OCI-LY1 (cell line): ENCODE results near the gene MAP3K20.
"Not testable (repeated sequence)": the region's sequence is repeated elsewhere in the genome, so short reads cannot be mapped to it uniquely, and the experiment has no call there.

Experiments
- H2AFZ ChIP-seq: fragments of 200-600 bp; sonication (generic), shearing (Covaris generic); 2 replicates; pipeline ENCODE4 v1.6.0; 2014; ENCODE audit warnings: antibody characterized with exemption, mild to moderate bottlenecking, low read length
- H3F3A ChIP-seq: fragments of 200-600 bp; sonication (generic), shearing (Covaris generic); 2 replicates; pipeline ENCODE4 v1.6.0; 2014; ENCODE audit warnings: mild to moderate bottlenecking, antibody characterized with exemption, low read length, moderate library complexity; ENCODE audit not compliant: insufficient read depth
- H3K27ac ChIP-seq: fragments of 200-600 bp; sonication (generic); 2 replicates; pipeline ENCODE4 v1.5.1; 2014; ENCODE audit warnings: low read length, mixed run types, mild to moderate bottlenecking, low read depth; ENCODE audit not compliant: poor library complexity, severe bottlenecking
- H3K27me3 ChIP-seq: fragments of 200-600 bp; sonication (generic); 2 replicates; pipeline ENCODE4 v1.6.0; 2014; ENCODE audit warnings: antibody characterized with exemption, mild to moderate bottlenecking, low read length, moderate library complexity; ENCODE audit not compliant: insufficient read depth
- H3K36me3 ChIP-seq: fragments of 200-600 bp; sonication (generic); 2 replicates; pipeline ENCODE4 v1.6.1; 2014; ENCODE audit warnings: mild to moderate bottlenecking, antibody characterized with exemption, low read length, moderate library complexity, mixed read lengths; ENCODE audit not compliant: insufficient read depth
- H3K4me1 ChIP-seq: fragments of 200-600 bp; sonication (generic); 2 replicates; pipeline ENCODE4 v1.5.1; 2014; ENCODE audit warnings: mild to moderate bottlenecking, low read length, moderate library complexity; ENCODE audit not compliant: insufficient read depth, severe bottlenecking
- H3K4me2 ChIP-seq: fragments of 200-600 bp; sonication (generic), shearing (Covaris generic); 2 replicates; pipeline ENCODE4 v1.6.1; 2014; ENCODE audit warnings: low read length
- H3K4me3 ChIP-seq: fragments of 200-600 bp; sonication (generic); 2 replicates; pipeline ENCODE4 v1.5.1; 2014; ENCODE audit warnings: low read length, low read depth, mild to moderate bottlenecking, mixed read lengths; ENCODE audit not compliant: poor library complexity, severe bottlenecking
- H3K79me2 ChIP-seq: fragments of 200-600 bp; shearing (Covaris generic); 2 replicates; pipeline ENCODE4 v1.6.1; 2016; ENCODE audit warnings: mixed run types, low read length, mixed read lengths; ENCODE audit not compliant: insufficient read depth
- H3K9ac ChIP-seq: fragments of 200-600 bp; sonication (generic), shearing (Covaris generic); 2 replicates; pipeline ENCODE4 v1.6.1; 2014; ENCODE audit warnings: mild to moderate bottlenecking, low read length, mixed read lengths
- H3K9me2 ChIP-seq: fragments of 200-600 bp; sonication (generic), shearing (Covaris generic); 2 replicates; pipeline ENCODE4 v1.6.1; 2014; ENCODE audit warnings: low read depth, mild to moderate bottlenecking, low read length, mixed read lengths
- H3K9me3 ChIP-seq: fragments of 200-600 bp; shearing (Covaris generic); 2 replicates; pipeline ENCODE4 v1.6.1; 2014; ENCODE audit warnings: low read length, mixed read lengths
- H4K20me1 ChIP-seq: fragments of 200-600 bp; sonication (generic), shearing (Covaris generic); 2 replicates; pipeline ENCODE4 v1.6.0; 2016; ENCODE audit warnings: mild to moderate bottlenecking, low read length; ENCODE audit not compliant: insufficient read depth
- EZH2 ChIP-seq: fragments of 200-600 bp; sonication (generic), shearing (Covaris generic); IDR thresholded peaks from 2 replicates; pipeline ENCODE4 v1.8.0; 2017; ENCODE audit warnings: borderline replicate concordance, mixed run types, mild to moderate bottlenecking, antibody characterized with exemption, low read length, moderate library complexity, mixed read lengths
- TF ChIP-seq, protein P1 (sequence below): fragments of 200-600 bp; sonication (generic), shearing (Covaris generic); IDR thresholded peaks from 2 replicates; pipeline ENCODE4 v1.5.1; 2017; ENCODE audit warnings: mild to moderate bottlenecking, antibody characterized with exemption, low read length, moderate library complexity, mixed read lengths

Gene MAP3K20

DNA sequence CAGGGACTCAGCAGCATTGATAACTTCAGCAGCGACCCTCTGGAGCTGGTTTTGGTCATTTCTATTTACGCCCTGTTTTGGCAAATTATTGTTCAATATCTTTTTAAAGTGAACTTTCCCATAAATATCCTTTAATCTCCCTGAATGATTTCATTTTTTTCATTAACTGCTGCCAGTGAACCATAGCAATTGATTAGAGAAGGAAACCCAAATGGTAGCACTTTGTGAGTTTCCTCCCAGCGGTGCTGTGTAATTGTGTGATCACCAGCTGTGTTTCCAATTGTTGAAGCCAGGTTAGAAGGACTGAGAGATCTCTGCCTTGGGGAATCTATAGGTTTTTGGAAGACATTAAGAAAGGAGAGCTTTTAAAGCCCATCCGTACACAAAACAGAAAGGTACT lies 16.3 kb downstream of the MAP3K20 start:
- Histone ChIP-seq H3K9me3 (no peaks in the 10 kb centered on the region), H3K79me2 (no peaks in the 10 kb centered on the region), H4K20me1 (no peaks in the 10 kb centered on the region), H2AFZ (no peak overlapping the region), H3K4me1 (no peaks in the 10 kb centered on the region), H3K27me3 (no peaks in the 10 kb centered on the region), H3K27ac (no peak overlapping the region), H3K4me3 (no peak overlapping the region), H3K9me2 (no peaks in the 10 kb centered on the region), H3K9ac (no peak overlapping the region), H3K36me3 (no peaks in the 10 kb centered on the region), H3F3A (no peaks in the 10 kb centered on the region), H3K4me2 (no peak overlapping the region)
- no peak for TF ChIP-seq EZH2
- TF ChIP-seq, protein P1, sequence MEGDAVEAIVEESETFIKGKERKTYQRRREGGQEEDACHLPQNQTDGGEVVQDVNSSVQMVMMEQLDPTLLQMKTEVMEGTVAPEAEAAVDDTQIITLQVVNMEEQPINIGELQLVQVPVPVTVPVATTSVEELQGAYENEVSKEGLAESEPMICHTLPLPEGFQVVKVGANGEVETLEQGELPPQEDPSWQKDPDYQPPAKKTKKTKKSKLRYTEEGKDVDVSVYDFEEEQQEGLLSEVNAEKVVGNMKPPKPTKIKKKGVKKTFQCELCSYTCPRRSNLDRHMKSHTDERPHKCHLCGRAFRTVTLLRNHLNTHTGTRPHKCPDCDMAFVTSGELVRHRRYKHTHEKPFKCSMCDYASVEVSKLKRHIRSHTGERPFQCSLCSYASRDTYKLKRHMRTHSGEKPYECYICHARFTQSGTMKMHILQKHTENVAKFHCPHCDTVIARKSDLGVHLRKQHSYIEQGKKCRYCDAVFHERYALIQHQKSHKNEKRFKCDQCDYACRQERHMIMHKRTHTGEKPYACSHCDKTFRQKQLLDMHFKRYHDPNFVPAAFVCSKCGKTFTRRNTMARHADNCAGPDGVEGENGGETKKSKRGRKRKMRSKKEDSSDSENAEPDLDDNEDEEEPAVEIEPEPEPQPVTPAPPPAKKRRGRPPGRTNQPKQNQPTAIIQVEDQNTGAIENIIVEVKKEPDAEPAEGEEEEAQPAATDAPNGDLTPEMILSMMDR, result no peak

DNA sequence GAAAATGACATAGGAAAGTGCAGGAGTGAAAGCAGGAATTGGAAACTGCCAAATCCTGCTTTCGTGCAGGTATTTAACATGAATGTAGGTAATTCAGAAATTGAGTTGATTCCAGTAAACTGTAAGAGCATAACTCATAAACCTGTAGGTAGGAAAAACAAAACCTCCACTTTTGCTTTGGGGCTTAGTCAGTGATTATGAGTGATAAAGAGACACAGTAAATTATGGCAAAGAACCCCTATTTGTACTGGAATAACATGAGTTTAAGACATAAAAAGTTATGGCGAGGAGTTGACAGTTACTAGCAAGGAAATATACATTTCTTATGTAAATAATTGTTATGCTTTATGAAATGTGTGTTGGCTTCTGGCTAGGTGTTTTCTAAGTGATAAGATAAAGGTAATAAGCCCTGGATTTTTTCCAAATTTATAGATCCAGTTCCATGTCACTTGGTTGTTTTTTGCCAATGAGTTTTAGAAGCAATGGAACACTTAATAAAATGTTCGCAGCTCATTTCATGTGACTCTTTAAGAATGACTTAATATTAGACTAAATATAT lies 17.3 kb downstream of the MAP3K20 start:
- no peak overlapping the region for H3K4me3 ChIP-seq
- no peaks in the 10 kb centered on the region for H3K27me3 ChIP-seq
- no peaks in the 10 kb centered on the region for H3K4me1 ChIP-seq
- H3F3A ChIP-seq, result no peaks in the 10 kb centered on the region
- TF ChIP-seq, protein P1, result no peak
- no peak for TF ChIP-seq EZH2
- no peak overlapping the region for H3K27ac ChIP-seq
- no peak overlapping the region for H2AFZ ChIP-seq
- H4K20me1 ChIP-seq, result no peaks in the 10 kb centered on the region
- no peaks in the 10 kb centered on the region for H3K9me2 ChIP-seq
- no peak overlapping the region for H3K9ac ChIP-seq
- H3K36me3 ChIP-seq, result no peaks in the 10 kb centered on the region
- no peaks in the 10 kb centered on the region for H3K9me3 ChIP-seq
- no peak overlapping the region for H3K4me2 ChIP-seq
- H3K79me2 ChIP-seq, result no peaks in the 10 kb centered on the region

DNA sequence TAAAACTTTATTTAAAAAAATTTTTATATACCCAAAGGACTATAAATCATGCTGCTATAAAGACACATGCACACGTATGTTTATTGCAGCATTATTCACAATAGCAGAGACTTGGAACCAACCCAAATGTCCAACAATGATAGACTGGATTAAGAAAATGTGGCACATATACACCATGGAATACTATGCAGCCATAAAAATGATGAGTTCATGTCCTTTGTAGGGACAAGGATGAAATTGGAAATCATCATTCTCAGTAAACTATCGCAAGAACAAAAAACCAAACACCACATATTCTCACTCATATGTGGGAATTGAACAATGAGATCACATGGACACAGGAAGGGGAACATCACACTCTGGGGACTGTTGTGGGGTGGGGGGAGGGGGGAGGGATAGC lies 18.0 kb downstream of the MAP3K20 start:
- H3K27me3 ChIP-seq, H3K4me3 ChIP-seq, H3K9ac ChIP-seq, H3K36me3 ChIP-seq, H4K20me1 ChIP-seq, H3K9me3 ChIP-seq, H3K9me2 ChIP-seq, H2AFZ ChIP-seq, H3K27ac ChIP-seq, H3K4me2 ChIP-seq, H3K79me2 ChIP-seq, H3K4me1 ChIP-seq, H3F3A ChIP-seq: not testable (repeated sequence)

DNA sequence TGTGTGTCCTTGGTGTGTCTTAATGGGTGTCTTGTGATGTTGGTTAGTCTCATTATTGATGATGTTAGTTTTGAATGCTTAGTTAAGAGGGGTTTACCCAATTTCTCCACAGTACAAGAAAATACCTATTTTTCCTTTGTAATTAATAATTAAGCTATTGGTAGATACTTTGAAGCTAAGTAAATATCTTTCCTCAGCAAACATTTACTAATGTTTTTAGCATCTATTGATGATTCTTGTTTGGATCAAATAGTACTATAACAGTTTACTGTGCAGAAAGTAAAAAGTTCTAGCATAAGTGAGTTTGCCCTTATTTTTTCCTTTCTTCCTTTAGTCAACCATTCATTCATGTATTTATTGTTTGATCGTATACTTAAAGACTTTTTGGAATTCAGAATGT lies 19.1 kb downstream of the MAP3K20 start:
- TF ChIP-seq, protein P1, result no peak
- no peak for TF ChIP-seq EZH2
- Histone ChIP-seq H3K4me3 (no peak overlapping the region), H3K4me2 (no peak overlapping the region), H2AFZ (no peak overlapping the region), H3K27ac (no peak overlapping the region), H3K79me2 (no peaks in the 10 kb centered on the region), H3K27me3 (no peaks in the 10 kb centered on the region), H3F3A (no peaks in the 10 kb centered on the region), H3K9me3 (no peaks in the 10 kb centered on the region), H3K9me2 (no peaks in the 10 kb centered on the region), H4K20me1 (no peaks in the 10 kb centered on the region), H3K36me3 (no peaks in the 10 kb centered on the region), H3K4me1 (no peaks in the 10 kb centered on the region), H3K9ac (no peak overlapping the region)
